ENCODE results near the gene DYNC2I2.

The DYNC2I2 gene

GRCh38 chr9:128627906-128628305 lies 28.7 kb downstream of the DYNC2I2 start:
- no peak for TF ChIP-seq CTCF (IDR thresholded peaks at IDR 0.05; ENCODE audit: control insufficient read depth, insufficient read depth, low read depth, low read length, missing control alignments)
- no peak overlapping the region for H3K4me3 ChIP-seq (ENCODE audit: control insufficient read depth, low read depth, low read length)
- no peak for DNase-seq (ENCODE audit: low read depth)

GRCh38 chr9:128627127-128627715 lies 29.4 kb downstream of the DYNC2I2 start:
- no peak for DNase-seq (ENCODE audit: low read depth)

DNA sequence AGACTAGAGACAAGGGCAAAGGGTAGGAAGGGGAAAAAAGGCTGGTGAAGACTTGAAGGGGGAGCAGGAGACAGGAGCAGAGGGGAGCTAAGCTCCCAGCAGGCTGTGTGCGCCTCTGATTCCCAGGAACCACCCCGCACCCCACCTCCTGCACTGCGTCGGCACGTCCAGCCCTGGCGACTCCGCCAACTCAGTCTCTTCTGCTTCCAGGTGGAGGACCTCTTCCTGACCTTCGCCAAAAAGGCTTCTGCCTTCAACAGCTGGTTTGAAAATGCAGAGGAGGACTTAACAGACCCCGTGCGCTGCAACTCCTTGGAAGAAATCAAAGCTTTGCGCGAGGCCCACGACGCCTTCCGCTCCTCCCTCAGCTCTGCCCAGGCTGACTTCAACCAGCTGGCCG lies 30.5 kb downstream of the DYNC2I2 start:
- no peak overlapping the region for H3K4me3 ChIP-seq (ENCODE audit: control insufficient read depth, low read depth, low read length)
- TF ChIP-seq CTCF (IDR thresholded peaks at IDR 0.05; ENCODE audit: control insufficient read depth, insufficient read depth, low read depth, low read length, missing control alignments), result no peak
- DNase-seq (ENCODE audit: low read depth), result no peak

More at GRCh38 chr9:128627127-128627715, 29.4 kb downstream of the DYNC2I2 start:
- H3K4me3 ChIP-seq (ENCODE audit: control insufficient read depth, low read depth, low read length), result no peak overlapping the region
- TF ChIP-seq CTCF (IDR thresholded peaks at IDR 0.05; ENCODE audit: control insufficient read depth, insufficient read depth, low read depth, low read length, missing control alignments), result no peak

GRCh38 chr9:128625391-128626146 lies 31.1 kb downstream of the DYNC2I2 start:
- DNase-seq (ENCODE audit: low read depth), result no peak
- H3K4me3 ChIP-seq (ENCODE audit: control insufficient read depth, low read depth, low read length), result no peak overlapping the region
- TF ChIP-seq CTCF (IDR thresholded peaks at IDR 0.05; ENCODE audit: control insufficient read depth, insufficient read depth, low read depth, low read length, missing control alignments), result no peak

GRCh38 chr9:128624566-128624965 lies 32.1 kb downstream of the DYNC2I2 start:
- no peak overlapping the region for H3K4me3 ChIP-seq (ENCODE audit: control insufficient read depth, low read depth, low read length)
- DNase-seq (ENCODE audit: low read depth), result no peak
- no peak for TF ChIP-seq CTCF (IDR thresholded peaks at IDR 0.05; ENCODE audit: control insufficient read depth, insufficient read depth, low read depth, low read length, missing control alignments)

GRCh38 chr9:128621730-128622455 lies 34.8 kb downstream of the DYNC2I2 start:
- DNase-seq (ENCODE audit: low read depth), result no peak
- no peak overlapping the region for H3K4me3 ChIP-seq (ENCODE audit: control insufficient read depth, low read depth, low read length)
- no peak for TF ChIP-seq CTCF (IDR thresholded peaks at IDR 0.05; ENCODE audit: control insufficient read depth, insufficient read depth, low read depth, low read length, missing control alignments)

Data from AG09309 (cell line).